ENCODE results near the gene TNFRSF19.

GRCh38 chr13:23579072-23579895 lies 9.1 kb downstream of the TNFRSF19 start:
- no peak for TF ChIP-seq CTCF (conservative IDR thresholded peaks at IDR 0.05; ENCODE audit: low read length)
- TF ChIP-seq EZH2phosphoT487 (IDR thresholded peaks at IDR 0.05; ENCODE audit: borderline replicate concordance, low read depth, low read length), result no peak

Measured in OCI-LY7 (cell line).